Activated CD8-positive, alpha-beta memory T cell treated with anti-CD3 and anti-CD28 coated beads, Interleukin-2, amount 50 U/mL, for 48 hours (primary cell): Measurements from ENCODE around the gene G0S2.
A peak's percentile ranks its signal among the peaks of the same experiment; 100 is the strongest.

Source experiments
- DNase-seq: peaks from one replicate; pipeline ENCODE4 v3.0.0-alpha.2; 2020

Gene G0S2, protein sequence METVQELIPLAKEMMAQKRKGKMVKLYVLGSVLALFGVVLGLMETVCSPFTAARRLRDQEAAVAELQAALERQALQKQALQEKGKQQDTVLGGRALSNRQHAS

DNA sequence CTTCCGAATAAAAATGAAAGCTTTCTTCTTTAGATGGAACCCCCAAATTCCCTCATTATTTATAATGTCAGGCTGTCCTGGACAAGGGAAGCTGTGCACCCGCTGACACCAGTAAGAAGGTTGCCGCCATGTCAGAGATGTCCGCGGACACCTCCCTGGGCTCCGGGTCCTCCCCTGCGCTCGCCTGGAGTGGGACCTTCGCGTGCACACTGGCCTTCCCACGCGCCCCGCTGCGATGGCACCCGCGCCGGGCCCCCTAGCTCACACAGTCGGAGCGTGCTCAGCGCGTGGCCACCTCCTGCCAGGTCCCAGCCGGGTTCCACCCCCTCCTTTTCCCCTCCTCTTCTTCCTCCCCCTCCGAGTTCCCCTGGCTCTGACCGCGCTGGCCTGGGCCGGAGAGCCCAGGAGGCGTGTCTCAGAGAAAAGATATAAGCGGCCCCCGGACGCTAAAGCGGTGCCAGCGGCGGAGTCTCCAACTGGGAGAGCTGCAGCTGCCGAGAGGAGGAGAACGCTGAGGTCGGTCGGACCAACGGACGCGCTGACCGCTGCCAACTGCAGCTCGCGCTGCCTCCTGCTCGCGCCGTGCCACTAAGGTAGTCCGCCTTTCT, at the start of gene G0S2:
Gene G0S2, plus strand, starts transcription at position 456 of the 608 bp plus-strand sequence. CDS start 273 bp downstream, outside the sequence.
- DNase-seq: peak; percentile 72

DNA sequence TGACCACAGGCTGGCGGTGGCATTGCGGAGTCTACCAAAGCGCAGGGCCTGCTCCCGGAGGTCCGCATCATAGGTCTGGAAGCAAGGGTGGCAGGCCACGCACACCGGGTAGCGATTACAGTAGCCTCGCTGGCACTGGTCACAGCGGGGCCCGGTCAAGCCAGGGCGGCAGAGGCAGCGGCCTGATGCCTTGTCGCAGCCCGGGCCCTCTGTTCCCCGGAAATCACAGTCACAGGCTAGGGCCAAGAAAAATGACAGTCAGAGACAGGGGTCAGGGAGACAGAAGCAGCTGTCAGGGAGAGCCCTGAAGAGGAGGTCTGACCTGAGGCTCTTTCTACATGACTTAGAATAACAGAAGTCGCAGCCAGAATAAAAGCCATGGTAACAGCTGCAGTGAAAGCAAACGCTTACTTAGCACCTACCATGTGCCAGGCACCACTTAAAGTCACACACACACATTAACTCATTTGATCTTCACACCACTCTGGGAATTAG, 49.4 kb upstream of the G0S2 start:
- DNase-seq: no peak

DNA sequence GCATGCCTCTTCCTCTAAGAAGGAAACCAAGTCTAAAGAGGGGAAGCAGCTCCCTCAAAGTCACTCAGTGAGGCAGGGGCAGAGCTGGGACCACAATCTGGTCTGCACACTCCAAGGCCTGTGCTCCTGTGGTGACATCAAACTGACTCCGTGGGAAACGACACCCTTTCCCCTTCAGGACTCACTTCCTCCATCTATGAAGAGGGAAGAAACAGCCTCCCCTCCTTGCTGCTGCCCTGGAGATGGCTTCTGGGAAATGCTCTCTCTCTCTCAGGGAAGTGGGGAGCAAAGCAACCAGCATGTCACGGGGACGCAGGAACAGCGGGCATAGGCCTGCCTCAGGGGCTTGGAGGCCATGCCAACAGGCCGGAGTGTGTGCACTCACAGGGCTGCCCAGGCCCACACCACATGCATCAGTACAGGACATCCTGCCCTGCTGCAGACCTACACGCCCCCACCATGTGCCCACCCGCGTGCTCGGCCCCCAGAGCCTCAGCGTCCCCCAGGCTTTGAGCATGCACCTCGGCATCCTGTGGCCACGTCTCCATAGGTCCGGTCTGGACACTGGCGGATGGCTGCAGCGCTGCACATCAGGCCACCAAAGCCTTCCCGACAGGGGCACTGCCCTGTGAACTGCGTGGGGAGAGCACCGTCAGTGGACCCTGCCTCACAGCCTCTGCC, 48.7 kb upstream of the G0S2 start:
- no peak for DNase-seq

DNA sequence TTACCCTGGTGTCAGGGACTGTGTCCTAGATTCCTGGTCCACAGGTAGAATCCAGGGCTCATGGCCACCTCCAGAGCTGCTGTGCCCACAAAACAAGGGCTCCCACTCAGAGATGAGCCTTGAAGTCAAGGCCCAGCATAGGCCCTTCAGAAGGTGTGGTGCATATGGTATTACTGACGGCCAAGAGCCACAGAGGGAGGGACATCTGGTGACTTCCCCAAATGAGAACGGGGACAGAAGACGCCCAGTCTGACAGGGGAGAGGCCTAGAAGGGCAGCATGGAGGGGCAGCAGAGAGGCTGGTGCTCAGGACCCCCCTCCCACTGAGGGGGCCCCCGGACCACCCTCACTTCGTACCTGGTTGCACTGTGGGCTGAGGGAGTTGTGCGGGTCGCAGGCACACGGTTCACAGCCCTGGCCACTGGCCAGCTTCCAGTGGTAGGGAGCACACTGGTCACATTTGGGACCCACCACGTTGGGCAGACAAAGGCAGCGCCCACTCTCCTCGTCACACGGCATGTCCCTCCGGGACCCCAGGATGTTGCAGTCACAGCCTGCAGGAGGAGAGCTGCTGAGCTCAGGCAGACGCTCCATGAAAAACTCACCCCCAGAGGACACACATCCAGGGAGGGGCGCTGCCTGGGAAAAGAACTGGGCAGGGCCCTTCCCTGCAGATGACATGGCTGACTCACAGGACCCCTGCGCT, 48.0 kb upstream of the G0S2 start:
- DNase-seq: no peak

DNA sequence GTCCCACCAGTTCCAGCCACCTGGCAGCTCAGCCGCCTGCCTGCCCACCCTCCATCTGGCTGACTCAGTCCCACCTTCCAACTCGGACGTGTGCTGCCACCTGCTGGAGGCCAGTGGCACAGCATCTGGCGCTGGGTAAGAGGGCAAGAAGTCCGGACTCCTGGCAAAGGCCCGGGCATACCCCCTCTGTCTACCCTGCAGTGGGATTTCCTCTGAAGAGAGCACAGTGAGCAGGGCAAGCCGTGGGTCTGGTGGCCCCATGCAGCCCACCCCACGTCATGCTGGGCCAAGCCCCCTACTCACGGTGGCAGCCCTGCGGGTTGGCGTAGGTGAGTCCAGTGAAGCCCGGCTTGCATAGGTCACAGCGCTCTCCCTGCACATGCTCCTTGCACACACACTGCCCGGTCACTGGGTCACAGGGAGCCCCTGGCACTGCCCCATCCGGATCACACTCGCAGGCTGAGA, 47.4 kb upstream of the G0S2 start:
- peak; percentile 98 for DNase-seq

DNA sequence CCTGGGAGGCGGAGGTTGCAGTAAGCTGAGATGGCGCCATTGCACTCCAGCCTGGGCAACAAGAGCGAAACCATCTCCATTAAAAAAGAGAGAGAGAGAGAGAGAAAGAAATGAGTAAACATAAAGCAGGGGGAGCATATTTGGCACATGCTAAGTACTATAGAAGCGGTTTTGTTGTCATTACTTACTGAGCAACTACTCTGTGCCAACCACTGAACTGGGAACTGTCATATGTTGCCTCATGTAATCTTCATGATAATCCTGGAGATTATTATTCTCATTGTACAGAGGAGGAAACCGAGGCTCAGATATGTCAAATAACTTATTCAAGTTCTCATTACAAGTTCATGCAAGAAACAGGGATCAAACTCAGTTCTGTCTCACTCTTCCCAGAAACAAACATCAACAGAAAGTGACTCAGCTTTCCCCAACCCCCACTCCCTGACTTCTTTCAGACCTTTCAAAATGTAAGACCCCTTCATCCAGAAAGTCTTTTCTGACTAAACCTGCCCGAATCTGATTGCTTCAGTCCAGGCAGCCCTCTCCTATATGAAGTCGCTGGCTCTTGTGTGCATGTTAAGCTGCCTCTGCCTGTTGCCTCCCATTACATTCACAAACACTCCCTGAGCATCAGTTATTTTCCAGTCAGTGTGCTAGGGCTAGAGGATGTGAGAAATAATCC, 46.5 kb upstream of the G0S2 start:
- DNase-seq: no peak

DNA sequence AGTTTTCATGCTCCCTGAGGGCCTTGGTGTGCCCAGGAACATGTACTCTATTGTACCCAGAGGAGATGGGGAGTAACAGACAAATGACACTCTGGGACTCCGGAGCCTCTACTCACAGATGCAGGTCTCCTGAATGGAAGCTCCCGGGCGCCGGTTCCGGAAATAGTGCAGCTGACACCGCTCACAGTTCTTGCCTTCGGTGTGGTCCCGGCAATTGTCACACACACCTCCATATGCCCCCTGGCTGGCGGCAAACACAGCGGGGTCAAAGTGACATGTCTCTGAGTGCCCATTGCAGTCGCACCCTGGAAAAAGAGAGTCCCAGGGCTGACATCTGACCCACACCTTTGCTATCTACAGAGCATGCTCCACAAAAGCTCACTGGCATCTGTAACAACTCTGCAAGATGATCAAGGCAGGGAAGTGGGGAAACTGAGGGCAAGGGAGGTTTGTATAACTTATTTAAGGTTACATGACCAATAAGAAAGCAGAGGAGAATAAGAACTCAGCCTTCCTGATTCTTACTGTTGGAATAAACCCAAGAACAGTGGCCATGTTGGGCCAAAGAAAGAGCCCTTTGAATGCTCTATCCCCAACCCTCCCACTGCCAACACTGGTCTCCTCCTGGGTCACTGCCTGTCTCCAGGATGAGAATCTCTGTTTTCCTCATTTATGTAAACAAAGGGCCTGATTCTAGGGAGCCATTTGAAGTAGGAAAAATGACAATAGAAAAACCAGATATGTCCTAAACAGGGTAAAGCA, 45.4 kb upstream of the G0S2 start:
- no peak for DNase-seq

DNA sequence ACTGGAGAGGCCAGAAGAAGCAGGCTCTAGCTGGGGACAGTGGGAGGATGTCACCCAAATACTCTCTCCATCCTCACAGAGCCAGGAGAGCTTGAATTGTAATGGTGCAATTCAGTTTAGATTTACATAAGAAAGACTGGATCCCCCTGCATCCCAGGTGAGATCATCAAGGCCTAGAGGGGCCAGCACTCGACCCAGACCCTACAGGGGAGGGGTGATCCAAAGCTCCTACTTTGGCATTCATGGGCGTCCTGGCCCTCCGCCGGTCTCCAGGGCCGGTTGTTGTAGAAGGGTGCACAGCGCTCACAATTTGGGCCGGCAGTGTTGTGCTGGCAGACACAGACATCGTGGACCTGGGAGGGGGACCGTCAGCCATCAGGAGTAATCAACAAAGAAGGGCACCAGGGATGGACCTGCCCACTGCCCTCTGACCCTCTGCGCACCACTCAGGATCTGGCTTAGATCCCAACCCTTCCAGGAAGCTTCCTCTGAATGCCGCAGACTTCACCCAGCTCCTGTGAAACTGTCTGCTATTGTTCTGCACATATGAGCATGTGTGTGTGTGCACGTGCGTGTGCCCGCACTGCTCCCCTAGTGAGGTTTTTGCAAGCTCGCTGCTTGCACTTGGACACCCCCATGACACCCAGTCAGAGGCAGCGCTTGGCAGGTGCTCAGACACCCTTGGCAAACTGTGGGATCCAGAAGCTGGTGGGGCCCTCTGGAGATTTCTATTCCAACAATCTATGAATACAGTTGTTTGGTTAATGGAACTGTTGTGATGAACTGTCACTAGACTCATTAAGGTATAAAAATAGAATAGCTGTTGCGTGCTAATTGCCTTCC, 44.6 kb upstream of the G0S2 start:
- no peak for DNase-seq

DNA sequence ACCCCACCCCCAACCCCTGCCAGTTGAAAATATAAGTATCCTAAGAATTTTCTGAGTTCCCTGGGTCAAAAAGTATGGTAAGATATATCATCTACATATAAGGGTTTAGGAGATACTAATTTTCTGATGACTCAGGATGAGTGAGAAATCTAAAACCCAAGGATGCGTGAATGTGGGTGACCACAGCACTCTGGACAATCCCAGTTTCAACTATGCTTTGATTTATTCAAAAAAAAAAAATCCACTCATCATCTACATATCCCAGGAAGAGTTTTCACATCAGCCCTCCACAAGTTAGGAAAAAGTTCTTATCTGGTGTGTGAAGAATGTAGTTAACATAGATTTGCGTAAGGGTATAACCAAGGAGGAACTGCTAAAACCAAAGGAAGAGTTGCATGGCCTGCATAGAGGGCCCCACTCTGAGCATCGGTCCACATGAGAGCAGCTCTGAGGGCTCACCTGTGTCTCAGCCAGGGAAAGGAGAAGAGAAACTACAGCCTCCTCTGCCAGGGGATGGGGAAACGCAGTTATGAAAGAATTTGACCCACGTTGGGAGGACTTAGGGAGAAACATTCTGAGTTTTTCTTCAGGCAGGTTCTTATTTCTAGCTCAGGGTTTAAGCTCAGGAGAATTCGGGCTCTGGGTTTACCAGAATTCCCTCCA, 41.7 kb upstream of the G0S2 start:
- DNase-seq: no peak

DNA sequence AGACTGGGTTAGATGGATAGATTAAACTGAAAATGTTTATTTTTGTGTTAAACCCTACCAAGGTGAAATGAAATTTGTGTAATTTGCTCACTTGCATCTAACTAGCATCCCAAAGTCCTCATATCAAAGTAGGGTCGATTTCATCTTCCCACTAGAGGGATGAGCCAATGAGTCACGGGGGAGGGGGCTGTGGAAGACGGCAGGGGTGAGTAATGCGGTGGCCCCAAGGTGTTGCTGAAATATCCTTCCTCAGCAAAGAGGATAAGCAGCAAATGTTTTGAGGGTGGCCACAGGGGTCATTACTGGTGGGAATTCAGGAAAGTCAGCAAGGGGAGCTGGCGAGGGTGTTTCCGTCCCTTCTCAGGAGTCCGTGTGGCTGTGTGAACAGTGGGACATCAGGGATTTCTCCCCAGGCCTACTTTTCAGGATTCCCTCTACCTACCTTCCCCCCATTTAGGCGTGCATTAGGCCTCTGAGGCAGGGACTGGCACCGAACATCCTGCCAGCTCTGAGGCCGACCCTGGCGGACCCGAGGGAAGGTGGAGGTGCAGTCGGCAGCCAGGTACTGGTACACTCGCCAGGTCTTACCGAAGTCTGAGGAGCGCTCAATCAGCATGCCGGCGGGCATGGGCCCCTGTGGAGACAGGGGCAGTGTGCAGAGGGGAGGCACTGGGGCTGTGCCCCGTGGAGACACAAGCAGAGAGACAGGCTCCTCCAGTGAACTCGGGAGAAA, 41.0 kb upstream of the G0S2 start:
- no peak for DNase-seq

DNA sequence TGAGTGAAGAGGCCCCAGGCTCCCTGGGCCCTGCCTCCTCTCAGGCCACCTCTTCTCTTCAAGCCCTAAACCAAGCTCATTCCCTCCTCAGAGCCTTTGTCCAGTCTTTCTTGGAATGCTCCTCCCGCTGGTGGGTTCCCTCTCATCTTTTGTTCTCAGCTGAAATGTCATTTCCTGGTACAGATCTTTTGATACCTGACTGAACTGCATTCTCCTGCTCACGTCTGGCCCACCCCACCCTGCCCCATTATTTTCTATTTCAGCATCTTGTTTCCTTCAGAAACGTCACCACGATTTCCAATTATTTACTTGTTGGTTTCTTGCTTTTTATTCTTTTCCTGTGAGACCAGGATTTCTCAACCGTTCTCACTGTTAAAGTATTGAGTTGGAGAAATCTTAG, 39.4 kb upstream of the G0S2 start:
- DNase-seq: no peak

DNA sequence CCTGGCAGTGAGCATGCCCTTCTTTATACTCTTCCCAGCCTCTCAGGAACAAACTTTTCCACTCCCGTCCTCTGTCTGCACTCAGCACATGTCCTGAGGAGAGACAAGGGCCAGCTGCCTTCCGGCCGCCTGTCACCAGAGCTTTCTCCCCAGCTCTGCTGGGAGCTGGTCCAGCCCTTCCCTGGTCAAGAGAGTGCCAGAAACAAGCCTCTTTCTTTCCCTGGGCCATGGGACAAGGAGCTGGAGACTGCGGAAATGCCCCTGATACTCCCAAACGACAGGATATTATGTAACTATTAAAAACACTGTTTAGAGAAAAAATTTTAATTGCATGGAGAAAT, 33.4 kb upstream of the G0S2 start:
- no peak for DNase-seq

DNA sequence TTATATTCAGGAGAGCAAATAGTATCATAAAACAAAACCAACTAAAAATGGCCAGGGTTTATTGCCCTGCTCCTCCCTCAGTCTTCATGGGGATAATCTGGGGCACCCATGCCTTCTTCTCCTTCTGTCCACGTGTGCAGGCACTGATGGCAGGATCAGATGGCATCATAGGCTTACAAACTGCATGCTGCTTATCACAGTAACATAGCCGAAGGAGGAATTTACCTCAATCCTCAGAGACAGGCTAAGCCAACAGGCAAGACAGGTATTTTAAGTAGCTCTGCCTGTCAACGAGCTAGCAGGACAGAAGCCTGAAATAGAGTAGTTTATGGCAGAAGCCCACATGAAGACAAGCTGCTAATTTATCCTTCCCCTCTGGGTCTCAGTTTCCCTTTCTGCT, 32.4 kb upstream of the G0S2 start:
- DNase-seq: no peak

DNA sequence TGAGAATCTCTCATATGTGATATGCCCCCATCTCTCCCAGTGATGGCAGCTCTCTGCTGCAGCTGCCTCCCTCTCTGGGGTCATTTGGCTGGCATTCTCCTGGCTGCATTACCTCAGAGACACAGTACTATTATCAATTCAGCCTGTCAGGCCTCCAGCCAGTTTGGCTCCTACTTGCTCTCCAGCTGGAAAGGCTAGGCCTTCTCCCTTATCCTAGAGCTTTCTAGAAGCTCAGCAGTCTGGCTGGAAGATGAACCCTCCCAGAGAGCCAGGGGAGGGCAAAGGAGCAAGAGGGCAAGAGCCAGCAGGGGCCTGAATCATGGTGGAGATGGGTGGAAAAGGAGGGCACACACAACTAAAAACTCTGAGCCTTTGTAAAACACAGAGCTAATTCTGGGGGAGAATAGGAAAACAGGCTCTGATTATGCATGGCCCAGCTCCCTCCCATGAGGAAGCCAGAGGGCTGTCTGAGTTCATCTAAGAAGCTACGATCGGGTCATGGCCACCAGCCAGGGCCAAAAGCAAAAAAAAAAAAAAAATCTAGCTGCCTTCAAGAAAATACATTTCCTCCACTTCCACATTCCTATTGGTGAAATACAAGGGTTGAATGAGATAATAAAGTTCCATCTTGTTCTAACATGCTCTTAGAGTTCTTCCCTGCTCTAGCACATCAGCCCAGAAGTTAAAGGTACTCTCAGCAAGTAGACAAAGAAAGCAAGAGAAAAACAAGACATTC, 31.8 kb upstream of the G0S2 start:
- no peak for DNase-seq

DNA sequence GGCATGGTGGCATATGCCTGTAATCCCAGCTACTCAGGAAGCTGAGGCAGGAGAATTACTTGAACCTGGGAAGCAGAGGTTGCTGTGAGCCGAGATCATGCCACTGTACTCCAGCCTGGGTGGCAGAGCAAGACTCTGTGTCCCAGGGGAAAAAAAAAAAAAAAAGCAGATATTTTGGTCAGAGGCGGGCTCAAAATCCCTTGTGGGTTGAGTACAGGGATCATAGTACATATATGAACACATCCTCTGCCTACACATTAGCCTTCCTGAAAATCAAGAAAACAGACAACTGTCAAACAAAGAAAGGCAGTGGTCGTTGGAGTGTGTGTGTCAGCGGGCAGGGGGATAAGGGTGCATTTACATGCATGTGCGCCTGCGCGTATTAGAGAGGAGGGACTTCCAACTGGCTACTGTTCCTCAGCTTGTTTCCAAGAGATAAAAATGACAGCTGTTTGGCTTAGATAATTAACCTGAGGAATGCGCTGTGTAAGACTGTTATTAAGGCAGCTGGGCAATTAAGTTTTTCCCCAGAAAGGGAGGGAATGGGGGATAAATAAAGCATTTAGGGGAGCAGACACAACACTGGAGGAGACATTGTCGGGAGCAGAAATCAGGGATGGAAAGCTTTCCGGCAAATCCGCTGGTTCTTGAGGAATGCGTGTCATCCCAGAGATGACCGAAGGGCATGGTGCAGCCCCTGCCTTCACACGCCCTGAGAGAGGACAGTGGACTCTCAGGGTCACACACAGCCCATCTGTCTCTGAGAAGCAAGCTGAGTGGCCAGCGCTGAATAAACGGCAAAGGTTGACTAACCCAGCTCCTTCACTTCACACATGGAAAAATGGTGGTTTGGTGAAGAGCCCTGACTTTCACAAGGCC, 29.4 kb upstream of the G0S2 start:
- no peak for DNase-seq

DNA sequence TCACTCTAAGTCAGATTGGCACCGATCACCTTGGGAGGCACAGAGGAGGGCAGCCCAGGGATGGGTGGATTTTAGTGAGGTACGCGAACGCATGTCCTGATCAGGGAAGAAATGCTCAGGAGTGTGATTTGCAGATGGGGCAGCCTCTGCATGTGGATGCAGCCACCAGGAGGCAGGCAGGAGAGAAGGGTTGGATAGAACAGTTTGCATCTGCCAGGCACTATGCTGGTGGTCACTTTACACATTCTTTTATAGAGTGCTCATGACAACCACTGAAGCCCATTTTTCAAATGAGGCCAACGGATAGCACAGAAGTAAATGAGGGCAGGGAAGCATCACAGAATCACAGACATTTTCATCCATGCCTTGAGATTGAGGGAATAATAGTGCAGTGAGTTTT, 28.7 kb upstream of the G0S2 start:
- no peak for DNase-seq

DNA sequence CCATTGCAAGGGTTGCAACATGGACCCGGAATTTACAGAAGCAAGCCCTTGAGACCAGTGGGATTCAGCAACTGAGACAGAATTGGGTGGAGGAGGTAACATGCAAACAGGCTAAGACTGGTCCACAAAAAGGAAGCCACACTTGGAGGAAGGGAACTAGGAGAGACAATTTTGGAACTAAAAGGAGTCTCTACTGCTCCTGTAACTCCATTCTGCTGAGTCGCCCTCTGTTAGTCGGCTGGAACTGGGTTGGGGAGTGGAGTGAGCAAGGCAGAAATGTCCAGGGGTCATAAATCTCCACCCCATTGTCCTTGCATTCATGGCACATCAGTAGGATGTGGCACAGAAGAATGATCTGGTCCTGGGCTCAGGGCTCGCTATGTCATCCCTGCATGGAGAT, 28.1 kb upstream of the G0S2 start:
- DNase-seq: no peak

DNA sequence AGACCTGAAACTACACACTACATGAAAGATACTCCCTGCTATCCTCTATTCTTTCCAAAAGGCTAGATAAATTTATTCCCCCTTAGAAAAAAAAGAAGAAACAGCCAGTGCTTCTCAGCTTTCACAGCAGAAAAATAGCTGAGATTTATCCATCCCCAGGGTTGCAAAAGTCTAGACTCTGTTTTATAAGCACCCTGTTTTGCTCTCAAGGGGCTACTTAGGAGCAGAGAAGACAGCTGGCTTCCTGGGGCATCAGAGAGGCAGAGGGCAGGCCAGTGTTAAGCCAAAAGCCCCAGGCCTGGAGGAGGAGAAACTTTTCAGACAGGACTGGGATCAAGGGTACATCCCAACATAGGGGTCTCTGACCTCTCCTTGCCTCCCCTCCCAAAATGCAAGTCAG, 26.9 kb upstream of the G0S2 start:
- no peak for DNase-seq
